ENCODE results near the gene TMEM134. TPM values are rescaled to one million over a fixed set of nuclear protein-coding genes. Genes with fewer than 3 reads are reported as not detected.

Gene TMEM134
- polyA plus RNA-seq, 1 donor from 2014 or later, result 272 TPM

DNA sequence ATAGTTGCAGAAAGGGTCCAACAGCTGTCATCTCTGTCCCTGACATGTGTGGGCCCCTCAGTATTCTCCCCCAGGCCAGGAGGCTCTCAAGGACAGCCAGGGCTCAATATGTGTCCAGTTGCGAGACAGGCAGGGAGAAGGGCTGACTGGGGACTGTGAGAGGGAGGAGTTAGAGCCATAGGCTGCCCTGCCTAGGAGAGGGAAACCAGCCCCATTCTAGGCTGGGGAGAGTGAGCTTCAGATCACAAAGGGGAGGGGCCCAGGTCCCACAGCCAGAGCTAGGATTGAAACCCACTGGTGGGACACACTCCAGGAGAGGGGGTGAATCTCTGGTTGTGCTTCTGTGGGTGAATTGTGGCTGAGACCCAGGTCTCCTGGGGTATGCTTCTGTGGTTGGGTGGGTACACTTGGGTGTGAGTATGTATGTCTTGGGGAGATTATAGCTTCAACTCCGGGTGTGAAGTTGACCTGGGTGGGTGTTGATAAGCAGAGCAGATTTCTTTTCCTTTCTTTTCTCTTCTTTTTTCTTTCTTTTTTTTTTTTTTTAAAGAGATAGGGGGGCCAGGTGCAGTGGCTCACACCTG lies 55.7 kb downstream of the TMEM134 start:
- Mint-ChIP-seq H3K36me3 (peaks cover 2% of the 10 kb centered on the region), H3K27ac (peak overlapping the region; percentile 68 to 100 (median 82)), H3K9me3 (no peaks in the 10 kb centered on the region), H3K4me1 (peaks cover 55 to 60% (median 58%) of the 10 kb centered on the region in 3 donors), H3K4me3 (peak overlapping the region in 3 of 4 donors; percentile 78 to 94 (median 87)), H3K27me3 (peaks cover 3% of the 10 kb centered on the region)

DNA sequence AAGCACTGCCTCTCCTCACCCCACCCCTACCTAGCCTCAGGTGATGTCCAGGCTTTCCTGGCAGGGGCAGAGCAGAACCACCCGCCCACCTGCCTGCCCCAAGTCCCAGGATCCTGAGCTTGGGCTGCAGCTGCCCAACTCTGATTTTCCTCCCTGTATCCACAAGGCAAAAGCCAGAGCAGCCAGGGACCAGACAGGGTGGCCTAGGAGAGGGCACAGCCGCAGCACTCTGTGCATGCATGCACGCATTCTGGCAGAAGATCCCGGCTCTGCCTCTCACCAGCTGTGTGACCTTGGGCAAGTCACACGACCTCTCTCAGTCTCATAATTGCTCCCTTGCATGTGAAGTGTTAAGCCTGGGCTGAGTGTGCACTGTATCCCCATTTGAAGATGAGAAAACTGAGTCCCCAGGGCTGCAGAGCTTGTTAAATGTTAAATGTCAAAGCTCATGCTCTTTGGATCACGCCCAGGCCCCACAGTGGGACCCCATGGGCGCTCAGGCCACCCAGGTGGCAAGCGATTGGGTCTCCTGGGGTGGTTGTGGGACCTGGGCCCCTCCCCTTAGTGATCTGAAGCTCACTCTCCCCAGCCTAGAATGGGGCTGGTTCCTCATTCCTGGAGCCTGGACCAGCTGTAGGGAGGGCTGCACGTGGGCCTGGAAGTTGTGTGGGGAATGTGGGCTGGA lies 56.4 kb downstream of the TMEM134 start:
- H3K36me3 Mint-ChIP-seq, result peaks cover 4% of the 10 kb centered on the region
- H3K4me3 Mint-ChIP-seq, result peak overlapping the region in 3 of 4 donors; percentile 78 to 94 (median 84)
- peak overlapping the region; percentile 68 to 100 (median 82) for H3K27ac Mint-ChIP-seq
- peaks cover 3% of the 10 kb centered on the region for H3K27me3 Mint-ChIP-seq
- peaks cover 59 to 60% (median 60%) of the 10 kb centered on the region in 3 donors for H3K4me1 Mint-ChIP-seq
- no peaks in the 10 kb centered on the region for H3K9me3 Mint-ChIP-seq

- H3K27me3 Mint-ChIP-seq, result peaks cover 3% of the 10 kb centered on the region
- peaks cover 61 to 65% (median 63%) of the 10 kb centered on the region in 3 donors for H3K4me1 Mint-ChIP-seq
- no peaks in the 10 kb centered on the region for H3K9me3 Mint-ChIP-seq
- peak overlapping the region in 3 of 4 donors; percentile 80 to 100 (median 87) for H3K4me3 Mint-ChIP-seq
- peak overlapping the region in 1 of 3 donors; percentile 100 for H3K27ac Mint-ChIP-seq
- peaks cover 9% of the 10 kb centered on the region for H3K36me3 Mint-ChIP-seq
These were observed 57.3 kb downstream of the TMEM134 start for GRCh38 chr11:67411785-67412152.

Other genes with a start within 250 kb of the TMEM134 start
- gene GRK2, start 202.8 kb downstream of the TMEM134 start, polyA plus RNA-seq, result 26.2 TPM
- gene ANKRD13D, start 179.9 kb downstream of the TMEM134 start, polyA plus RNA-seq, result 17.3 TPM
- gene SSH3, start 165.7 kb downstream of the TMEM134 start, polyA plus RNA-seq, result 5.5 TPM
- 384 TPM for gene POLD4, start 115.7 kb downstream of the TMEM134 start, polyA plus RNA-seq
- 5.1 TPM for gene CLCF1, start 95.7 kb downstream of the TMEM134 start, polyA plus RNA-seq
- 12.0 TPM for gene RAD9A, start 77.3 kb downstream of the TMEM134 start, polyA plus RNA-seq
- gene PPP1CA, start 67.4 kb downstream of the TMEM134 start, polyA plus RNA-seq, result 546 TPM
- 341 TPM for gene TBC1D10C, start 65.2 kb downstream of the TMEM134 start, polyA plus RNA-seq
- gene CARNS1, start 53.6 kb downstream of the TMEM134 start, polyA plus RNA-seq, result 2.4 TPM
- 65.1 TPM for gene RPS6KB2, start 40.8 kb downstream of the TMEM134 start, polyA plus RNA-seq
- gene PTPRCAP, start 31.6 kb downstream of the TMEM134 start, polyA plus RNA-seq, result 1,093 TPM
- 19.9 TPM for gene CORO1B, start 25.8 kb downstream of the TMEM134 start, polyA plus RNA-seq
- gene GPR152, start 16.5 kb downstream of the TMEM134 start, polyA plus RNA-seq, result 1.8 TPM
- 3.9 TPM for gene CABP4, start 13.9 kb downstream of the TMEM134 start, polyA plus RNA-seq
- 158 TPM for gene AIP, start 13.8 kb upstream of the TMEM134 start, polyA plus RNA-seq
- 40.6 TPM for gene PITPNM1, start 36.1 kb upstream of the TMEM134 start, polyA plus RNA-seq
- 133 TPM for gene CDK2AP2, start 38.9 kb upstream of the TMEM134 start, polyA plus RNA-seq
- gene CABP2, start 54.2 kb upstream of the TMEM134 start, polyA plus RNA-seq, result not detected
- 214 TPM for gene GSTP1, start 114.6 kb upstream of the TMEM134 start, polyA plus RNA-seq
- gene NDUFV1, start 137.7 kb upstream of the TMEM134 start, polyA plus RNA-seq, result 121 TPM
- 2.9 TPM for gene NUDT8, start 160.7 kb upstream of the TMEM134 start, polyA plus RNA-seq
- not detected for gene TBX10, start 170.5 kb upstream of the TMEM134 start, polyA plus RNA-seq
- 0.63 TPM for gene ACY3, start 181.5 kb upstream of the TMEM134 start, polyA plus RNA-seq
- not detected for gene ALDH3B2, start 205.4 kb upstream of the TMEM134 start, polyA plus RNA-seq

Measured in IgD-negative memory B cell (primary cell).